Activated T-cell treated with anti-CD3 and anti-CD28 coated beads for 1 hour (primary cell): ENCODE measurements around the gene GALNT13.

Experiments used
- DNase-seq: peaks from one replicate; pipeline ENCODE4 v3.0.0-alpha.2; 2020; ENCODE audit warnings: low read depth

GALNT13 gene

GRCh38 chr2:153944800-153945199 lies 73.1 kb downstream of the GALNT13 start:
- no peak for DNase-seq

- DNase-seq, result no peak
Observed at GRCh38 chr2:153946036-153946435, 74.3 kb downstream of the GALNT13 start.

- DNase-seq, result no peak
Observed at GRCh38 chr2:153953761-153954160, 82.0 kb downstream of the GALNT13 start.

- DNase-seq, result no peak
Observed at GRCh38 chr2:153963256-153963655, 91.5 kb downstream of the GALNT13 start.

- DNase-seq, result no peak
Observed at GRCh38 chr2:153967248-153967973, 95.7 kb downstream of the GALNT13 start.

GRCh38 chr2:153971250-153971649 lies 99.5 kb downstream of the GALNT13 start:
- DNase-seq, result no peak

- DNase-seq, result no peak
Observed at GRCh38 chr2:153971855-153972254, 100.1 kb downstream of the GALNT13 start.

- no peak for DNase-seq
Observed at GRCh38 chr2:153972412-153972811, 100.7 kb downstream of the GALNT13 start.

GRCh38 chr2:153986488-153987229 lies 114.9 kb downstream of the GALNT13 start:
- no peak for DNase-seq

- DNase-seq, result no peak
Observed at GRCh38 chr2:153990771-153991170, 119.0 kb downstream of the GALNT13 start.

GRCh38 chr2:154013514-154013913 lies 141.8 kb downstream of the GALNT13 start:
- no peak for DNase-seq

- no peak for DNase-seq
Observed at GRCh38 chr2:154015233-154015632, 143.5 kb downstream of the GALNT13 start.

- no peak for DNase-seq
Observed at GRCh38 chr2:154029504-154029903, 157.8 kb downstream of the GALNT13 start.

- no peak for DNase-seq
Observed at GRCh38 chr2:154032220-154032619, 160.5 kb downstream of the GALNT13 start.

- no peak for DNase-seq
Observed at GRCh38 chr2:154046493-154046892, 174.8 kb downstream of the GALNT13 start.

GRCh38 chr2:154048905-154049304 lies 177.2 kb downstream of the GALNT13 start:
- DNase-seq, result no peak

GRCh38 chr2:154049561-154049960 lies 177.8 kb downstream of the GALNT13 start:
- no peak for DNase-seq

GRCh38 chr2:154067124-154067523 lies 195.4 kb downstream of the GALNT13 start:
- DNase-seq, result no peak

GRCh38 chr2:154078926-154079325 lies 207.2 kb downstream of the GALNT13 start:
- no peak for DNase-seq

- no peak for DNase-seq
Observed at GRCh38 chr2:154092571-154092970, 220.8 kb downstream of the GALNT13 start.

- DNase-seq, result no peak
Observed at GRCh38 chr2:154093856-154094255, 222.1 kb downstream of the GALNT13 start.

- DNase-seq, result no peak
Observed at GRCh38 chr2:154097833-154098398, 226.2 kb downstream of the GALNT13 start.

GRCh38 chr2:154120706-154121105 lies 249.0 kb downstream of the GALNT13 start:
- DNase-seq, result no peak
